SK-N-DZ (cell line): ENCODE data around the gene IFNA14. TPM values are rescaled to one million over a fixed set of nuclear protein-coding genes. Genes with fewer than 3 reads are reported as not detected.
"Not testable (repeated sequence)": the region's sequence is repeated elsewhere in the genome, so short reads cannot be mapped to it uniquely, and the experiment has no call there.

Experiments used
- DNase-seq: peaks from one replicate; pipeline ENCODE4 v3.0.0-alpha.2; 2015; ENCODE audit warnings: low spot score
- polyA plus RNA-seq, 2 experiments: library from polyadenylated mRNA; depleted of rRNA; stranded (reverse); fragments of >200 nt; gene quantifications; 2 replicates each; pipeline ENCODE4 v1.2.3, GENCODE V29; 2014

Gene IFNA14
- not detected in 2 replicates for polyA plus RNA-seq (2014; cell fraction: cytosol; rRNA removed)
- not detected in 2 replicates for polyA plus RNA-seq (2014; cell fraction: nucleus; rRNA removed)

DNA sequence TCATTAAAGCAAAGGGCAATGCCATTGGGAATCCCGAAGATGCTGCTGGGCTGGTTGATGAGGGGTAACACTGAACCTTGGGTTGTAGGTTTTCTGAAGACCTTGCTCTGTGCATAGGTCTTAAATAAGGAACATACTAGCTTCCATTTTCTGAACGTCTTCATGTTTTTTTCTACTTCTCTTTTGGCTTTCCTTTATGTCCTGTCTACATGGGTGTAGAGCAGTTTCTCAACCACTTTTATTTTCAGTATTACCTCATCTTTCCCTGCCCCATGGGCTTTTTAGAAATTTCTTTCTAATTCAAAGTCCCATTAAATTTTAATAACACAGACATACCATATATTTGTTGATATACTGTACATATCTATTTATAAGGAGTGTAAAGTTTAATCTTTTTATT lies at the start of gene IFNA14:
Gene IFNA14 (minus strand): TSS at position 95 of the 400 bp plus-strand sequence. CDS start 70 bp downstream, at position 25.
- DNase-seq, result no peak

DNA sequence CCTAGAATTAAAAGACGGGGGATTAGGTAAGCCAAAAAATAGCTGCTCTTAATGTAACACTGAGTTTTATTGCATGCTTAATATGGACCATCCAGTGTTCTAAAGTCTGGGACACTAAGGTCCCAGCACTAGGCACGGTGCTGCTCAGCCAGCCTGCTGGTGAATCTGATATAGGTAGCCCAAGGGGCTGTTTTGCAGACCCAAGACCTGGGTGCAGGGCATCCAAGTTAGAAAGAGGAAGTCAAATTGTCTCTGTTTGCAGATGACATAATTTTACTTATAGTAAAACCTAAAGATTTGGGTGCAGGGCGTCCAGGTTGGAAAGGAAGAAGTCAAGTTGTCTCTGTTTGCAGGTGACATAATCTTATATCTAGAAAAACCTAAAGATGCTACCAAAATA lies 47.5 kb upstream of the IFNA14 start:
- no peak for DNase-seq

DNA sequence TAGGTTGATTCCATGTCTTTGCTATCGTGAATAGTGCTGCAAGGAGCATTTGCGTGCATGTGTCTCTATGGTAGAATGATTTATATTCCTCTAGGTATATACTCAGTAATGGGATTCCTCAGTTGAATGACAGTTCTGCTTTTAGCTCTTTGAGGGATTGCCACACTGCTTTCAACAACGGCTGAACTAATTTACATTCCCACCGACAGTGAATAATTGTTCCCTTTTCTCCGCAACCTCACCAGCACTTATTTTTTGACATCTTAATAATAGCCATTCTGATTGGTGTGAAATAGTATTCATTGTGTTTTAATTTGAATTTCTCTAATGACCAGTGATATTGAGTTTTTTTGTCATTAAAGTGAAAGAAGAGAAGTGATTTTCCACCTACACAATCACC lies 46.9 kb upstream of the IFNA14 start:
- DNase-seq, result no peak

DNA sequence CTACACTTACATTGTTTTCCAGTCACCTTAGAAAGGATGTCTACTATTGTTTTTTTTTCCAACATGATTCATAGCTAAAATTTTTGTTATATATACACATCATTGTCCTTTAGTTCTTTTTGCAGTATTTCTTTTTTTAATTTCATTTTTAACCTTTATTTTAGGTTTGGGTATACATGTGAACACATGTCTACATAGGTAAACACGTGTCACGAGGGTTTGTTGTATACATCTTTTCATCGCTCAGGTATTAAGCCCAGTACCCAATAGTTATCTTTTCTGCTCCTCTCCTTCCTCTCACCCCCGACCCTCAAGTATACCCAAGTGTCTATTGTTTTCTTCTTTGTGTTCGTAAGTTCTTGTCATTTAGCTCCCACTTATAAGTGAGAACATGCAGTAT lies 46.3 kb upstream of the IFNA14 start:
- no peak for DNase-seq

DNA sequence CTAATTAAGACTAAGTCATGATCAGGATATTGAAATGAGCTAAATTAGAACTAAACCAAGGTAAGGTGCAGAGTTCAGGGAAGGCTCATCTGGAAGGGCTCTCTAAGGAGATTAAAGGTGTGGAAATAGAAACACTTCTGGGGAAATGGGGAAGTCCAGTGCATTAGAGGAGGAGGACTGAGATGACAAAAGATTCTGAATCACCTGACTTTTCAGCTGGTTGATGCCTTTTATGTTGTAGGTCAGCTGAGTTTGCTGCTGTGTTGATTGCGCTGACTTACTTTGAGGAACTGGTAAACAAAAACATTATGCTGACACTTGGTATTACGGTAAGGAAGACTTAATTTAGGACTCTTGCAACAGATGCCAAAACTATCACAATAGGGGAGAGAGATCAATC lies 41.5 kb upstream of the IFNA14 start:
- no peak for DNase-seq

DNA sequence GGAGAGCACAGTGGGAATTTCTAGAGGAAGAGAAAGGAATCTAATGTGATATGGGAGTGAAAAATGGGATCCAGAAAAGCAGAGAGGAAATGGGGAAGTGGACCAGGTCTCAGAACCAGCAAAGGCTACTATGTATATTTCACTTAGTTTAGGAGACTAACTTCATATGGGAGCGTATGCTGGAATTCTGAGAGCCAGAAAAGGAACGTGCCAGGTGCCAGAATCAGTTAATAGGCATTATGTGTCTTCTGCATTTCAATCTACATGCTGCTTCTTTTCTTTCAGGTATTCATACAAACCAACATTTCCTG lies 28.5 kb upstream of the IFNA14 start:
- no peak for DNase-seq

DNA sequence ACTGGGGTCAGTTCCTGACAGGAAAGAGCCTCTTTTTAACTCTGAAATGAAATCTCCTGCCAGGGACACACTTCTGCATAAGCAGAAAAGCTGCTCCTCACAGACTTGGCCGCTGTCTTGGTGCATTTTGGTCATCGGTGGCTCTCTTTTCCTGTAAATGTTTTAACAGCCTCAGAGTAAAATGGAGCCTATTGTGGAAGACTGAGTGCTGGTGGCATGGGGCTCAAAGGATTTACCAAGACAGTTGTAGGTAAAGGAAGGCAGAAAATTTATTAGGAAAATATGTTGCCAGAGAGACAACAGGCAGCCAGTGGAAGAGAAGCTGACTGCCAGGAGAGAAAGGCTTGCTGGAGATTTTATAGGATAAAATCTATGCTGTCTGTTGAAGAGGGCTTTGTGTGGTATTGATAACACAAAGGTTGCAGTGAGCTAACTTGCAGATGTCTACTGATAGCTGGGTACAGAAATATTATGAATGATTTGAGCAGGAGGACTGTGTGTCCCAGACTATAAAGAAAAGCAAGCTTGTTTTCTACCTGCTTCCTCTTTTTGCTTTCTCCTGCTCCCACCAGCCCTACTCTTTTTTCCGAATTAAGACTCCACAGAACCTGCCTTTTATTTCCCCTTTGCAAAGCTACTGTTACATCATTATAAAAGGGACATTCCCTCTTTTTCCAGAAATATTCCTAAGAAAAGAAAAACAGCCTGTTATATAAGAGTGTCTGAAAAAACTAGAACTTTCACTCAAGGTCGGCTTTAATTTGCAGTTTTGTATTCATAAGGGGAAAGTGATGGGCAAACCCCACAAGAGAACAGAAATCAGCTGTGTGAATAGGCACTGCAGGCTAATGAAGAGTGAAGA lies 27.9 kb upstream of the IFNA14 start:
- DNase-seq, result no peak

DNA sequence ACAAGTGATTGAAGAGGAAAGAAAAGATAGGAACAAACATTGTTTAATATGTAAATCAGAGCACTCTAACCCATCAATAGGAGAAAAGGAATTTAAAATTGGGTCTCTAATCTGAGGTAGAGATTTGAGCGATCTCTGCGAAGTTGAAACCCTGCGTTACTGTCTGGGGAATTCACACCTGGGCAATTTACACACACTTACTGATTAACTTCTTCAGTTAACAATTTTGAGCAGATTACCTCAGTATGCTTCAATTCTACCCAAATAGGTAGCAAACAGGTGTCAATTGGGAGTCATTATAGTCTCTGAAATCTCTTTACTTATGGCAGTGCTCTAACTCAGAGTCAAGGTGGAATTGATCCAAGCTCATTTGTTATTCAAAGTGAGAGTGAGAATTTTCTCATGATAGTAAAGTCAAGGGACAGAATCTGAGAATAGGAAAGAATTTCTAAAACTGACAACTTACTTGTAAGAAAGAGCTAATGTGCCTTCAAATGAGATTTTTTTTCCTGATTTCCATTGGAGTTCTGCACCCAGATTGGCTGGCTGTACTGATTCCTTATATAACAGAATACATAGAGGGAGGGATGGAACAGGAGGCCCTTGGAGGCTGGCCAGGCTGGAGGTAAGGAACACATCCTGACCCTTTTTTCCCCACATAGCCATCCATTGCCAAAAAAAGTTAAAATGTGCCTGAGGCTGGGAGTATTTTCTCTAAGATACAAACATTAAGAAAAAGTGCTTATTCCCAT lies 27.1 kb upstream of the IFNA14 start:
- DNase-seq, result no peak

DNA sequence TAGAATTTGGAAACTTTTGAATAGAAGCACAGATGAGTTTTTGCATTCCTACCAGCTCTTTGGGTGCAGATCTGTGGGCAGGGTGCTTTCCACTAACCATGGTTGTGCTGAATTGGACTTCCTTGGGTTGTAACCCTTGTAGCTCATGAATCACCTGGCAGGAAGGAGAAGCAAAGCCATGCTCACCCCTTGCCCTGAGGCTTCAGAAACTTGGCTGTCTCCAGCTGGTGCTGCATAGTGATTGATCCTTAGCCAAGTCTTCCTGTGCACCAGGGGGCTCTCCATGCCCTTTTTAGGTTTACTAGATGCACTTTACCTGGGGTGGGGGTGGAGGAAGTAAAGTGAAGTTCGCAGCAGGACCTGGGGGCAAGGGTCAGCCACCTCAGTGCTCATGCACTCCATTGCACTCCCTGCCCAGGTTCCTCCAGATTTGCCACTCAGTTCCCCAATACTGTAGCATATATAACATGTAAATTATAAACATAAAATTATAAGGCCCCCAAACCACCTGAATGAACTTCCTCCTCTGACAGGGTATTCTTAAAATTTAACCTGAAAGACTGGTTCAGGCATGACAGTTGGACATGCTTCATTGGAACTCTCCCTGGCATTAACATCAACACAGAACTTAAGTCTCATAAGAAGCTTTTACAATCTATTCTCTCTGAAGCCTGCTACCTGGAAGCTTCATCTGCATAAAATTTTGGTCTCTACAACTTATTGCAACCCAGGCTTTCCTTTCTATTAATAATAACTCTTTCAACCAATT lies 25.8 kb upstream of the IFNA14 start:
- no peak for DNase-seq

DNA sequence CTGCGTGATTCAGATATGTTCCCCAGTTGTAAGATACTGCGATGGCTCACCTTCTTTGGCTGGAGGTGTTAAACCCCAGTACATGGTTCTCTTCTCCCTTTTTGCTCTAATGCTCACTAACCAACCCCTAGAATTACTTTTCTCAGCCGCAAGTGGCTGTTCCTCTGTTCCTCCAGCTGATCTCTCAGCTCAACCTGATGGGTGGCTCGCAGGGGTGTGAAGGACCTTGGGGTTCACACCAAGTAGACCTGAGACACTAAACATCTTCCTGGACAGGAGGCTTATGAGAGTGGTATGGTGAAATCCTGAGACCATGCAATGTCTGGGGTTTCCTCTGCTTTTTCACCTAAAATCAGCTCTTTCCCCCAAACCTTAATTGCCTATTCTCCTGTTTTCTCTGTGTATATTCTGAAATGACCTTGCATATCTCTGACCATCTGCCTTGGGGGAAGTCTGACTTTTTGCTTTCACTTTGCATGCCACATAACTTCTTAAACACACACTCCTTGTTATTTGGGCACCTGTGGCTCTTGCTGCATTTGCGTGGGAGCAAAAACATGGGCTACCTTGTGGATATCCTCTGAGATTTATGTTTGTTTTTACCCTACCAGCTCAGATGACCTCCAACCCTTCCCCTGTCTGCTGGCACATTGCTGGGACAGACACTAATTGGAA lies 15.9 kb upstream of the IFNA14 start:
- no peak for DNase-seq

DNA sequence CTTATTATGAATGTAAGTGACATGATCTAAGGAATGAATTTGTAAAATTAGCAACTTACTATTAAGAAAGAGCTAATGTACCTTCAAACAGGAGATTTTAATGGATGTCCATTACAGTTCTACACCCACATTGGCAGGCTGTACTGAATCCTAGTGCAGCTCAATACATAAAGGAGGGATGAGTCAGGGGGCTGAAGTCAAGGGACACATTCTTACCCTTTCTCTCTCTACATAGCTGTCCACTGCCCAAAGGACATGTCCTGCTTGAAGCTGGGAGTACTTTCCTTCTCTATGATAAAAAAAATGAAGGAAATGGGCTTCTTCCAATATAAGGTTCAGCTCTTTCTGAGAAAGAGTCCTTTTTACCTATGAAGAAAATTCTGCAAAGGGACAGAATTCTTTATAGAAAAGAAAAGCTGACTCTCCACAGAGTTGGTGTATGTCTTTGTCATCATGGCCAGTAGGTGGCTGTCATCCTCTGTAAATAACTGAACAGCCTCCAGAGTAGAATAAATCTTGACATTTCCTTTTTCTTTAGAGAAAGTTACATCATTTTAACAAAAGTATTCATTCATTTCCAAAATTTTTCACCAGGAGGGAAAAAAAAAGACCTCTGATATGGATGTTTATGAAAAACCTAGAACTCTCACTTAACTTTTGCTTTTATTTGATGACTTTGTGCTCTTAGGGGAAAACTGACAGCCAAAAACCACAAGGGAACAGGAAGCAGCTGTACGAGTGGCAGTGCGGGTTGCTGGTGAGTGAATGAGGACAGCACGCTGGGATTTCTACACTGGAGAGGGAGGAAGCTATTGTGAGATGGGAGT lies 13.1 kb upstream of the IFNA14 start:
- no peak for DNase-seq

DNA sequence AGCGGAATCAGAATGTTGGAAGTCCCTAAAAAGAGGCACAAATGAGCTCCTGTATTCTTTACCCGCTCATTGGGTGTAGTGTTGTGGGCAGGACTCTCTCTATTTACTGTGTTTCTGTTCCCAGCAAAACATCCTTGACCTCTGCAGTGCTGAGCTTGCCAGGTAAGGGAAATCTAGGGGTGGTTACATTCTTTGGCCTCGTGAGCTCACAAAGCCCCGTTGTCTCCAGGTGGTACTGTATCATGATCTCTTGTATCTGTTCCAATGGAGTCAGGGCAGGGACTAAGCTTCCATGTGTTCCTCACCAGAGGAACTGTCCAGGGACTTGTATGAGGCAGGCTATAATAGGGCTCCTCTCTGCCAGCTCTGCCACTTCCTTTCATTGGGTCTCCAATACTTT lies 11.8 kb upstream of the IFNA14 start:
- DNase-seq, result no peak

DNA sequence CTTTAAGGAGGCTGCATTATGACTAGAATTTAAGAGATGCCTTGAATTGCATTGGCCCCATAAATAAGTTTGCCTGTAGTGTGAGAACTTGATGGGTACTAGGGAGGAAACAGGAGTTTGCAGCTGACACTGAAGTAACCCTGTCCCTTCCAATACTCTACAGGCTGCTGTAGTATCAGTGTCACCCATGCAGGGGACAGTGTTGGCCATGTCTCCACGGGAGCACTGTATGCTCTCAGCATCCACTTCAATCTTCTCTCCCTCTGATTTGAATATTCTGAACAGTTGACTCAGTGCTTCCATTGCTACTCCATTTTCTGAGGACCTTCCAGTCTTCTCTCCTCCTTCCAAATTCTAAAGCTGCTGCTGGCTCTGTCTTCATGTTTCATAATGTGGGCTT lies 11.4 kb upstream of the IFNA14 start:
- DNase-seq, result no peak

DNA sequence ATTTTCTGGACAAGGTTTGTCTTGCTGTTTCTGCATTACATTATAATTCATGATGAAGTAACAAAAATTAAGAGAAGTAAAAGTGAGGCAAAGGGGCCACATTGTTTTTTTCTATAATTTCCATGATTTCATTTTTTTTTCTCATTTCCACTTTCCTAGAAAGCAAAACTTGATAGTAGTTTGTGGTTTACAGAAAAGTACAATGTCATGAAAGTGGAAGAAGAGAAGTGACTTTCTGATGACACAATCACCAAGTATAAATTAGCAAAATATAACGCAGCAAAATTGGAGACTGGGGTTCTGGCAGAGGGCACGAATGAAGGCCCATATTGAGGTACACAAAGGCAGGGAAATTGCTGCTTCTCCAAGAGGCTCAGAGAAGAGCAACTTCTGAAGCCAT lies 5.0 kb upstream of the IFNA14 start:
- no peak for DNase-seq

DNA sequence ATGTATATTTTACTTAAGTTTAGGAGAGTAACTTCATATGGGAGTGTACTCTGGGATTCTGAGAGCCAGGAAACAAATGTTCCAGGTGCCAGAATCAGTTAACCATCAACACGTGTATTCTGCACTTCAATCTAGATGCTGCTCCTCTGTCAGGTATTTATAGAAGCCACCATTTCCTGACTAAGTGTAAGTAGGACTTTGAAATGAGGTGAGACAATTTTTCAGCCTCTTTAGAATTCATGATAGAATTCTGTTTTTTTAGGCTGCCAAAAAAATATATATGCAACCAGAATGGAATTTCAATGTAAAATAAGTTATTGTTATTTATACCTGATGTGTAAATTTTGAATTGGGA lies 3.5 kb downstream of the IFNA14 start:
- not testable (repeated sequence) for DNase-seq

DNA sequence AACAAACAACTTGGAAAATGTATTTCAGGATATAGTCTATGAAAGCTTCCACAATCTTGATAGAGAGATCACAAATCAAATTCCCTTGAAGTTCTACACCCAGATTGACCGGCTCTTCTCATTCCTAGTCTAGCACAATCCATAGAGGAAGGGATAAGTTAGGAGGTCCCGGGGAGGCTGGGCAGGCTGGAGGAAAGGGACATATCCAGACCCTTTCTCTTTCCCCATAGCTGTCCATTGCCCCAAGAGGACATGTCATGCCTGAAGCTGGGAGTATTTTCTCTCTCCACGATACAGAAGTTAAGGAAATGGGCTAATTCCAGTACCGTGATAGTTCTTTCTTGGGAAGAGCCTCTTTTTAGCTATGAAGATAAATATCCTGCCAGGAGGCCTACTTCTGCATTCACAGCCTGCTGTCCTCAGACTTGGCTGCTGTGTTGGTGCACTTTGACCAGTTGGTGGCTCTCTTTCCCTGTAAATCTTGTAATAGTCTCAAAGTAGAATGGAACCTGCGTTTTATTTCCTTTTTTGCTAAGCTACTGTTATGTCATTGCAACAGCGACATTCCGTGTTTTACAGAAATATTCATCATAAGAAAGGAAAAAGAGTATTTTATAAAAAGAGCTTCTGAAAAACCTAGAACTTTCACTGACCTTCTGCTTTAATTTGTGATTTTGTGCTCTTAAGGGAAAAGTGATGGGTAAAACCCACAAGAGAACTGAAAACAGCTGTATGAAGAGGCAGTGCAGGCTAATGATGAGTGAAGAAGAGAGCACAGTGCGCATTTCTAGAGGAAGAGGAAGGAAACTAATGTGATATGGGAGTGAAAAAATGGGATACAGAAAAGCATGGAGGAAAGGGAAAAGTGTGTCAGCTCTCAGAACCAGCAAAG lies 4.1 kb downstream of the IFNA14 start:
- not testable (repeated sequence) for DNase-seq

DNA sequence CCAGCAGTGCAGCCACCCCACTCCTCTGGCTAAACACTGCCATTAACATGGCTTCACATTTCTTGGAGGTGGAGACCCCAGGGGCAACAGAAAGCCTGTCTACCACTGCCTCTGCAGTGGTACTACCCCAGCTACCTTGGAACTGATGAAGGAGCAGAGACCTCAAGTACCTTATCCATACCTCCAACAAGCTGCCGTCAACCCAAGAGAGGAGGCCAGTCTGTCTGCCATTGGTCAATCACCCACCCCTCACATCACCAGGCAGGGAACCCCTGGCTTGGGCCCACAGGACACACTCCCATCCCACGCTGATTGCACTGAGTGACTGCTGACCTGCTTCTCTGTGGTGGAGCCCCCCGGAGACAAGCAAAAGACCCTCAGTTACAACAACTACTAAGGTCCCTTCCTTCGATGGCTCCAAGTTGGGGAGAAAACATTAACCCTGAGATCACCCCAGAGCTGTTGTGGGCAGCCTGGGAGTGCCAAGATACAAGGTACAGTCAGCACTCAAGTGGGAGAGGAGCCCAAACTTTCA lies 5.6 kb downstream of the IFNA14 start:
- DNase-seq, result no peak

DNA sequence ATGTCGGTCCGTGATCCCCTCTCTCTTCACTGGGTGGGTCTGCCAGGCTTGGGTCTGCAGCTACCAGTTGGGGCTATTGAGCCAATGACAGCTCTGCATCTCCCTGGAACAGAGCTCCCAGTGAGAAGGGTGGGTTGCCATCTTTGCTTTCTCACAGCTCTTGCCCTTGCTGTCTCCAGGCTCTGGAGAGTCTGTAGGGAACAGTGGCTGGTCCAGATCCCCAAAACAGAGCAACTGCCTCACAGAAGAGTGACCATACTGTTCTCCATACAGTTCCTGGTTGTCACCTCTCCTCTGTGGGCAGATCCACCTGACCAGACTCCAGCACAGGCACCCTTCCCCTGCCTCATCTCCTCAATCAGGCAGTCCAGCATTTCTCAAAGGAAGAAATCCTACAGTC lies 6.5 kb downstream of the IFNA14 start:
- no peak for DNase-seq

DNA sequence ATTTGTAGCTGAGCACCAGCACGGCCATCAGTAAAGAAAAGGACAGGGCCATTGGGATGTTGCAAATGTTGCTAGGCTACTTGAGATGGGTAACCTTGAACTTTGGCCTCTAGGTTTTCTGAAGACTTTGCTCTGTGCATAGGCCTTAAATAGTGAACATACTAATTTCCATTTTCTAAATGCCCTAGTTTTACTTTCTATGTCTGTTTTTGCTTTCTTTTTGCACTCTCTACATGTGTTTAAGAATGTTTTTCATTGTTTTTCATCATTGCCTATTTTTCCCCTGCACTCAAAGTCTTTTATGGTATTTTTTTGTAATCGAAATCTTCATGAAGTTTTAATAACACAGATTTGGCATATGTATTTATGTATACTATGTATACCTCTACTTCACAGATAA lies 11.7 kb downstream of the IFNA14 start, which contains the start of gene IFNA17:
Gene IFNA17 (minus strand): TSS at position 101 of the 400 bp plus-strand sequence. CDS start 49 bp downstream, at position 52.
- no peak for DNase-seq
